ENCODE measurements around the gene TTBK1. TPM values are rescaled to one million over a fixed set of nuclear protein-coding genes. Genes with fewer than 3 reads are reported as not detected.

TTBK1 gene
- polyA plus RNA-seq, 1 of the 3 experiments (the other 2 are of a cell fraction) = 0.94 TPM

GRCh38 chr6:43199912-43200311 is 43.4 kb upstream of the TTBK1 start:
- no peak overlapping the region for H3K9ac ChIP-seq
- no peak overlapping the region for H3K27ac ChIP-seq (ENCODE audit: low read depth in 2 of 2, low read length in 1 of 2)
- H4K20me1 ChIP-seq (ENCODE audit: insufficient read depth) = no peaks in the 10 kb centered on the region
- no peaks in the 10 kb centered on the region for H3K9me3 ChIP-seq
- no peak overlapping the region for H3K4me2 ChIP-seq
- no peaks in the 10 kb centered on the region for H3F3A ChIP-seq (replicated peaks; ENCODE audit: insufficient read depth)
- DNase-seq = no peak
- no peak overlapping the region for H2AFZ ChIP-seq (ENCODE audit: low read depth)
- no peak for TF ChIP-seq FOSL2 (IDR thresholded peaks at IDR 0.05; ENCODE audit: borderline replicate concordance, low read depth)
- TF ChIP-seq, protein P1, sequence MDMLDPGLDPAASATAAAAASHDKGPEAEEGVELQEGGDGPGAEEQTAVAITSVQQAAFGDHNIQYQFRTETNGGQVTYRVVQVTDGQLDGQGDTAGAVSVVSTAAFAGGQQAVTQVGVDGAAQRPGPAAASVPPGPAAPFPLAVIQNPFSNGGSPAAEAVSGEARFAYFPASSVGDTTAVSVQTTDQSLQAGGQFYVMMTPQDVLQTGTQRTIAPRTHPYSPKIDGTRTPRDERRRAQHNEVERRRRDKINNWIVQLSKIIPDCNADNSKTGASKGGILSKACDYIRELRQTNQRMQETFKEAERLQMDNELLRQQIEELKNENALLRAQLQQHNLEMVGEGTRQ (IDR thresholded peaks at IDR 0.05; ENCODE audit: borderline replicate concordance, low read depth, low read length) = no peak
- no peak for TF ChIP-seq RXRA (IDR thresholded peaks at IDR 0.05; ENCODE audit: borderline replicate concordance, low read depth)
- no peak for TF ChIP-seq EZH2phosphoT487 (IDR thresholded peaks at IDR 0.05; ENCODE audit: borderline replicate concordance, low read depth)
- no peak for TF ChIP-seq GATA2 (CRISPR knock-in tag; IDR thresholded peaks at IDR 0.05)
- TF ChIP-seq TAF1 (IDR thresholded peaks at IDR 0.05; ENCODE audit: borderline replicate concordance, low read depth, low read length) = no peak
- no peak for TF ChIP-seq RAD21 (IDR thresholded peaks at IDR 0.05; ENCODE audit: low read length)
- 83% methylated on average over 6 of the region's 6 CpGs for WGBS (ENCODE audit: low lambda C conversion rate)
- ChIA-PET POLR2A (interaction anchor here (0.7 kb wide), 1 partner anchor 43 kb away, joined by 3 read pairs; the partner anchor contains the start of gene TTBK1), CTCF (interaction anchor here (2.4 kb wide), 1 partner anchor 30 kb away, joined by 9 read pairs; the partner anchor contains the start of gene DNPH1)
- H3K27me3 ChIP-seq (ENCODE audit: insufficient read depth) = no peaks in the 10 kb centered on the region
- H3K4me3 ChIP-seq (ENCODE audit: low read depth in 2 of 2, low read length in 1 of 2) = no peak overlapping the region
- no peaks in the 10 kb centered on the region for H3K4me1 ChIP-seq (ENCODE audit: control insufficient read depth in 1 of 2, insufficient read depth in 2 of 2, low read depth in 1 of 2, low read length in 1 of 2)
- peaks cover 15 to 56% of the 10 kb centered on the region in 2 experiments for H3K36me3 ChIP-seq (replicated peaks in 1 of 2; ENCODE audit: control insufficient read depth in 1 of 2, insufficient read depth in 2 of 2, low read length in 1 of 2)
- H3K9me2 ChIP-seq = no peaks in the 10 kb centered on the region
- no peaks in the 10 kb centered on the region for H3K79me2 ChIP-seq (ENCODE audit: insufficient read depth)

DNA sequence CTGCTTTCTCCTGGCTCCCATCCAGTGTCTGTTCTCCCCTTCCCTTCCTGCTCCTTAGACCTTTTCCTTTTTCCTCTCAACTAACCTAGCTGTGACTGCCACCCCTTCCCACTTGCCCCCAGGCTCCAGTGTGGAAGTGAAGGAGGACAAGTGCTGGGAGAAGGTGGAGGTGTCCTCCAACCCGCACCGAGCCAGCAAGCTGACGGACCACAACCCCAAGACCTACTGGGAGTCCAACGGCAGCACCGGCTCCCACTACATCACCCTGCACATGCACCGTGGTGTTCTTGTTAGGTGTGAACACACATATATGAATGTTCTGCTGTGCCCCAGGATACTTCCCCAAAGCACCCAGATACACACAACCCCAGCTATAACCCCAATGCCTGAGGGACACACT is 42.7 kb upstream of the TTBK1 start:
- peaks cover 15 to 52% of the 10 kb centered on the region in 2 experiments for H3K36me3 ChIP-seq (replicated peaks in 1 of 2; ENCODE audit: control insufficient read depth in 1 of 2, insufficient read depth in 2 of 2, low read length in 1 of 2)
- H3K9me3 ChIP-seq = no peaks in the 10 kb centered on the region
- no peaks in the 10 kb centered on the region for H3K9me2 ChIP-seq
- no peaks in the 10 kb centered on the region for H3K79me2 ChIP-seq (ENCODE audit: insufficient read depth)
- no peak for DNase-seq
- H3K4me1 ChIP-seq (ENCODE audit: control insufficient read depth in 1 of 2, insufficient read depth in 2 of 2, low read depth in 1 of 2, low read length in 1 of 2) = no peaks in the 10 kb centered on the region
- ChIA-PET CTCF (interaction anchor here (2.4 kb wide), 1 partner anchor 29 kb away, joined by 9 read pairs; the partner anchor contains the start of gene DNPH1), POLR2A (interaction anchor here (1.1 kb wide), 1 partner anchor 13 kb away, joined by 4 read pairs; no protein-coding TSS in a partner anchor)
- H3K4me3 ChIP-seq (ENCODE audit: low read depth in 2 of 2, low read length in 1 of 2) = no peak overlapping the region
- H3K9ac ChIP-seq = no peak overlapping the region
- no peak overlapping the region for H3K27ac ChIP-seq (ENCODE audit: low read depth in 2 of 2, low read length in 1 of 2)
- no peaks in the 10 kb centered on the region for H3F3A ChIP-seq (replicated peaks; ENCODE audit: insufficient read depth)
- no peak overlapping the region for H3K4me2 ChIP-seq
- no peaks in the 10 kb centered on the region for H3K27me3 ChIP-seq (ENCODE audit: insufficient read depth)
- no peaks in the 10 kb centered on the region for H4K20me1 ChIP-seq (ENCODE audit: insufficient read depth)
- WGBS (ENCODE audit: low lambda C conversion rate) = 89% methylated on average over 6 of the region's 6 CpGs
- TF ChIP-seq TAF1 (IDR thresholded peaks at IDR 0.05; ENCODE audit: borderline replicate concordance, low read depth, low read length) = no peak
- TF ChIP-seq TCF12 (IDR thresholded peaks at IDR 0.05) = no peak
- no peak for TF ChIP-seq SMC3 (IDR thresholded peaks at IDR 0.05; ENCODE audit: low read depth, low read length)
- TF ChIP-seq RAD21 (IDR thresholded peaks at IDR 0.05; ENCODE audit: low read length) = no peak
- no peak for TF ChIP-seq IRF3 (IDR thresholded peaks at IDR 0.05; ENCODE audit: low read depth, low read length)
- TF ChIP-seq EZH2phosphoT487 (IDR thresholded peaks at IDR 0.05; ENCODE audit: borderline replicate concordance, low read depth) = no peak
- no peak for TF ChIP-seq MXI1 (IDR thresholded peaks at IDR 0.05; ENCODE audit: low read depth, low read length)
- H2AFZ ChIP-seq (ENCODE audit: low read depth) = no peak overlapping the region
